ENCODE measurements around the gene OSBPL2. TPM values are rescaled to one million over a fixed set of nuclear protein-coding genes. Genes with fewer than 3 reads are reported as not detected.
A peak's percentile ranks its signal among the peaks of the same experiment; 100 is the strongest.

The OSBPL2 gene
- total RNA-seq, 2 experiments from 2014 or later, result 17.2 to 40.0 TPM

GRCh38 chr20:62320581-62321354 lies 82.4 kb downstream of the OSBPL2 start:
- POLR2A ChIA-PET, result interaction anchor here (0.5 to 0.6 kb wide), 2 partner anchors 66 to 1311 kb away, joined by 3 to 4 read pairs; partner anchors contain the start of gene RPS21
- intact Hi-C loops (cut with micrococcal nuclease; ENCODE audit: unreplicated experiment), result loop anchor here (1.0 to 5.0 kb wide), 2 partner anchors 18 to 47 kb away; partner anchors contain the start of genes ADRM1 and LAMA5
- no TSS peak for BruUV-seq (replicated peaks)

DNA sequence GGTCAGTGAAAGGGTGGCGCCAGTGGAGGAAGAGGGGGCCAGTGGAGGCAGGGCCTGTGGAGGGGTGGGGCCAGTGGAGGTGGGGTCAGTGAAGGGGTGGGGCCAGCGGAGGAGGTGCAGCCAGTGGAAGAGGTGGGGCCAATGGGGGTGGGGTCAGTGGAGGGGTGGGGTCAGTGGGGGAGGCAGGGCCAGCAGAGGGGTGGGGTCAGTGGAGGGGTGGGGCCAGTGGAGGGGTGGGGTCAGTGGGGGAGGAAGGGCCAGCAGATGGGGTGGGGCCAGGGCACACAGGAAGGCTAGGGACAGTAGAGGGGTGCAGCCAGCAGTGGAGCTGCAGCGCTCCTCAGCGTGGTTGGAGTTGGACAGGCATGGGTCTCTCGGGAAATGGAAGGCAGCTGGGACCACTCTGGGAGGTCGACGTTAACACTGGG lies 83.2 kb downstream of the OSBPL2 start:
- no peak overlapping the region for H3K4me2 ChIP-seq (ENCODE audit: low read length)
- H3K9me3 ChIP-seq (ENCODE audit: low read length), result no peaks in the 10 kb centered on the region
- H3K36me3 ChIP-seq (ENCODE audit: insufficient read depth, low read length), result peaks cover 60% of the 10 kb centered on the region
- no TSS peak for BruUV-seq (replicated peaks)
- no peak overlapping the region for H3K4me3 ChIP-seq (ENCODE audit: low read depth, low read length, poor library complexity, severe bottlenecking)
- H3K4me1 ChIP-seq (ENCODE audit: insufficient read depth, low read length, poor library complexity, severe bottlenecking), result peaks cover 11% of the 10 kb centered on the region
- ChIA-PET CTCF (ENCODE audit: unreplicated experiment) (no interaction called here), POLR2A (no interaction called here)
- H4K20me1 ChIP-seq (ENCODE audit: insufficient read depth, low read length), result no peaks in the 10 kb centered on the region
- no peaks in the 10 kb centered on the region for H3K79me2 ChIP-seq (ENCODE audit: insufficient read depth, low read depth, low read length)
- TF ChIP-seq CTCF (conservative IDR thresholded peaks at IDR 0.05; ENCODE audit: low read length) (no peak), EZH2phosphoT487 (IDR thresholded peaks at IDR 0.05; ENCODE audit: borderline replicate concordance, low read depth, low read length) (no peak)
- H3K27ac ChIP-seq (ENCODE audit: low read depth, low read length, poor library complexity, severe bottlenecking), result no peak overlapping the region
- intact Hi-C loops (cut with micrococcal nuclease; ENCODE audit: unreplicated experiment), result loop anchor here (1.0 to 5.0 kb wide), 2 partner anchors 19 to 46 kb away; partner anchors contain the start of genes ADRM1 and LAMA5
- no peaks in the 10 kb centered on the region for H3K9me2 ChIP-seq (ENCODE audit: insufficient read depth, low read length)
- DNase-seq (ENCODE audit: low spot score), result peak; percentile 80
- no peak overlapping the region for H2AFZ ChIP-seq (ENCODE audit: low read length)

More at GRCh38 chr20:62320581-62321354, 82.4 kb downstream of the OSBPL2 start:
- H4K20me1 ChIP-seq (ENCODE audit: insufficient read depth, low read length), result no peaks in the 10 kb centered on the region
- peak; percentile 69 for DNase-seq (ENCODE audit: low spot score)
- no peak overlapping the region for H3K27ac ChIP-seq (ENCODE audit: low read depth, low read length, poor library complexity, severe bottlenecking)
- H3K79me2 ChIP-seq (ENCODE audit: insufficient read depth, low read depth, low read length), result no peaks in the 10 kb centered on the region
- H3K9me2 ChIP-seq (ENCODE audit: insufficient read depth, low read length), result no peaks in the 10 kb centered on the region
- H2AFZ ChIP-seq (ENCODE audit: low read length), result no peak overlapping the region
- no peaks in the 10 kb centered on the region for H3K9me3 ChIP-seq (ENCODE audit: low read length)
- H3K4me1 ChIP-seq (ENCODE audit: insufficient read depth, low read length, poor library complexity, severe bottlenecking), result peaks cover 5% of the 10 kb centered on the region
- no peak overlapping the region for H3K4me2 ChIP-seq (ENCODE audit: low read length)
- peaks cover 62% of the 10 kb centered on the region for H3K36me3 ChIP-seq (ENCODE audit: insufficient read depth, low read length)
- no peak overlapping the region for H3K4me3 ChIP-seq (ENCODE audit: low read depth, low read length, poor library complexity, severe bottlenecking)
- CTCF ChIA-PET (ENCODE audit: unreplicated experiment), result no interaction called here
- TF ChIP-seq EZH2phosphoT487 (IDR thresholded peaks at IDR 0.05; ENCODE audit: borderline replicate concordance, low read depth, low read length) (no peak), CTCF (conservative IDR thresholded peaks at IDR 0.05; ENCODE audit: low read length) (no peak)

DNA sequence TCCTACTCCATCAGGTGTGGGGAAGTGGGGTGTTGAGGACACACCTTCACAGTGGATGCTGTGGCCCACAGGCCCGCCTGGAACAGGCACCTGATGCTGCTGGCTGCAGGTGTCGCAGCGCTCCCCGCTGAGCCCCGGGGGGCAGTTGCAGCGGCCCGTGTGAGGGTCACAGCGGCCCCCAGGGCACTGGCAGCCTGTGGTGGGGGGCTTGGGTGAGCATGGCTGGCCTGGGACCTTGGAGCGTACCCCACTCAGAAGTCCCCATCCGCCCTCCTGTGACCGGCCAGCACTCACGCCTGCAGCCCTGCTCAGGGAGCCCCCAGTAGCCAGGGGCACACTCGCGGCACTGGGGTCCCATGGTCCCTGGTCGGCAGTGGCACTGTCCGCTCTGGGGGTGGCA lies 83.7 kb downstream of the OSBPL2 start:
- Histone ChIP-seq H3K4me2 (ENCODE audit: low read length) (no peak overlapping the region), H3K79me2 (ENCODE audit: insufficient read depth, low read depth, low read length) (no peaks in the 10 kb centered on the region), H3K4me3 (ENCODE audit: low read depth, low read length, poor library complexity, severe bottlenecking) (no peak overlapping the region), H2AFZ (ENCODE audit: low read length) (no peak overlapping the region), H3K4me1 (ENCODE audit: insufficient read depth, low read length, poor library complexity, severe bottlenecking) (peaks cover 12% of the 10 kb centered on the region), H3K36me3 (ENCODE audit: insufficient read depth, low read length) (peaks cover 60% of the 10 kb centered on the region), H3K9me3 (ENCODE audit: low read length) (no peaks in the 10 kb centered on the region), H3K9me2 (ENCODE audit: insufficient read depth, low read length) (no peaks in the 10 kb centered on the region), H4K20me1 (ENCODE audit: insufficient read depth, low read length) (no peaks in the 10 kb centered on the region), H3K27ac (ENCODE audit: low read depth, low read length, poor library complexity, severe bottlenecking) (no peak overlapping the region)
- intact Hi-C loops (cut with micrococcal nuclease; ENCODE audit: unreplicated experiment), result loop anchor here (1.0 to 5.0 kb wide), 2 partner anchors 20 to 45 kb away; partner anchors contain the start of genes ADRM1 and LAMA5
- no TSS peak for BruUV-seq (replicated peaks)
- POLR2A ChIA-PET, result no interaction called here
- CTCF ChIA-PET (ENCODE audit: unreplicated experiment), result no interaction called here
- DNase-seq (ENCODE audit: low spot score), result no peak
- TF ChIP-seq CTCF (conservative IDR thresholded peaks at IDR 0.05; ENCODE audit: low read length), result no peak

Data from OCI-LY7 (cell line).